Placental pericyte (primary cell): ENCODE data around the gene TSTD2. TPM values are rescaled to one million over a fixed set of nuclear protein-coding genes. Genes with fewer than 3 reads are reported as not detected.

Experiments used
- total RNA-seq: library from RNA; depleted of rRNA; stranded (reverse); fragments of >200 nt; gene quantifications from 2 replicates; pipeline ENCODE4 v1.2.3, GENCODE V29; 2012

Gene TSTD2
- 15.1 and 15.9 TPM in 2 replicates for total RNA-seq

GRCh38 chr9:97632985-97633858, at the start of gene TSTD2, which contains the start of gene NCBP1:
Gene TSTD2, minus strand, starts transcription at chr9:97633368. Its CDS starts 5,806 bp downstream, at chr9:97627562.
Gene NCBP1, plus strand, starts transcription at chr9:97633821. Its CDS starts 61 bp downstream, at chr9:97633882.

Other genes starting within 250 kb of the TSTD2 start
- gene TDRD7, start 221.3 kb downstream of the TSTD2 start, total RNA-seq = 9.0 and 9.7 TPM in 2 replicates
- gene TMOD1, start 131.7 kb downstream of the TSTD2 start, total RNA-seq = 0.43 TPM in 1 of 2 replicates, not detected in the other
- gene NCBP1, start 453 bp upstream of the TSTD2 start, total RNA-seq = 25.6 and 52.3 TPM in 2 replicates
- gene XPA, start 64.0 kb upstream of the TSTD2 start, total RNA-seq = 4.3 and 7.4 TPM in 2 replicates
- 0.14 and 0.22 TPM in 2 replicates for gene FOXE1, start 219.9 kb upstream of the TSTD2 start, total RNA-seq